T47D (cell line): Measurements from ENCODE around the gene KAT8.
A peak's percentile ranks its signal among the peaks of the same experiment; 100 is the strongest.

Source experiments
- DNase-seq, 2 experiments: peaks; one replicate each; pipeline versions ENCODE4 v3.0.0 to v3.0.0-alpha.2; 2011 to 2012; ENCODE audit warnings: low read depth in 1 of 2, low spot score in 1 of 2
- JUND ChIP-seq: IDR thresholded peaks from 2 replicates; pipeline ENCODE4 v1.6.1; 2012; ENCODE audit warnings: low read depth
- in situ Hi-C: cut with HindIII; loops from 2 replicates; pipeline ENCODE4 v1.10.0; 2016; ENCODE audit warnings: low sequenced_read_pairs, low pct_unique_long_range_greater_than_20kb

The KAT8 gene

GRCh38 chr16:31114468-31114867, 3.0 kb upstream of the KAT8 start:
- no peak for TF ChIP-seq JUND
- peak; percentile 35 to 45 for DNase-seq
- in situ Hi-C loops: no loop called here

GRCh38 chr16:31118223-31119155, 1.0 kb downstream of the KAT8 start:
- peak in 1 of 2 experiments; percentile 0 for DNase-seq
- no peak for TF ChIP-seq JUND
- in situ Hi-C loops: no loop called here

- in situ Hi-C loops: no loop called here
- TF ChIP-seq JUND: no peak
- DNase-seq: no peak
Measured at GRCh38 chr16:31120129-31120528, 2.7 kb downstream of the KAT8 start.

GRCh38 chr16:31125844-31126243, 8.4 kb downstream of the KAT8 start:
- TF ChIP-seq JUND: no peak
- DNase-seq: no peak
- in situ Hi-C loops: no loop called here

- in situ Hi-C loops: no loop called here
- DNase-seq: no peak
Measured at GRCh38 chr16:31127182-31127581, 9.7 kb downstream of the KAT8 start.

GRCh38 chr16:31128711-31129567, 11.5 kb downstream of the KAT8 start:
- DNase-seq: peak in 1 of 2 experiments; percentile 82
- in situ Hi-C loops: no loop called here
- TF ChIP-seq JUND: no peak

More at GRCh38 chr16:31127182-31127581, 9.7 kb downstream of the KAT8 start:
- TF ChIP-seq JUND: no peak

- TF ChIP-seq JUND: no peak
- no peak for DNase-seq
- in situ Hi-C loops: no loop called here
Measured at GRCh38 chr16:31129568-31130335, 12.3 kb downstream of the KAT8 start.

- in situ Hi-C loops: no loop called here
- TF ChIP-seq JUND: no peak
- no peak for DNase-seq
Measured at GRCh38 chr16:31130336-31130891, 12.9 kb downstream of the KAT8 start.

- DNase-seq: peak; percentile 87 to 98
- in situ Hi-C loops: no loop called here
- no peak for TF ChIP-seq JUND
Measured at GRCh38 chr16:31130899-31131298, 13.4 kb downstream of the KAT8 start.

GRCh38 chr16:31131416-31131815, 14.0 kb downstream of the KAT8 start:
- TF ChIP-seq JUND: no peak
- no peak for DNase-seq
- in situ Hi-C loops: no loop called here

- DNase-seq: no peak
- in situ Hi-C loops: no loop called here
- TF ChIP-seq JUND: no peak
Measured at GRCh38 chr16:31131841-31132271, 14.4 kb downstream of the KAT8 start.
